Mesenchymal stem cell (in vitro differentiated cells and primary cell): ENCODE results near the gene CA7.
"Not testable (repeated sequence)": the region's sequence is repeated elsewhere in the genome, so short reads cannot be mapped to it uniquely, and the experiment has no call there.

Experiments used
- DNase-seq: peaks from one replicate; pipeline ENCODE4 v3.0.0-alpha.2; 2013
- H2AFZ ChIP-seq: one replicate; pipeline ENCODE4 v1.6.1; 2013; ENCODE audit warnings: low read depth, mild to moderate bottlenecking, control low read depth, inconsistent platforms, low read length, moderate library complexity
- H2AK5ac ChIP-seq: 2 replicates; pipeline ENCODE4 v1.6.1; 2013; ENCODE audit warnings: low read length, moderate library complexity, mild to moderate bottlenecking, inconsistent platforms; ENCODE audit not compliant: severe bottlenecking
- H2BK120ac ChIP-seq: one replicate; pipeline ENCODE4 v1.6.1; 2013; ENCODE audit warnings: low read depth, mild to moderate bottlenecking, inconsistent platforms, low read length, moderate library complexity
- H2BK12ac ChIP-seq, 2 experiments: one replicate each; pipeline ENCODE4 v1.6.1; 2013; ENCODE audit warnings: inconsistent platforms in 2 of 2, low read length in 2 of 2, mild to moderate bottlenecking in 2 of 2, moderate library complexity in 2 of 2, control low read depth in 1 of 2
- H2BK15ac ChIP-seq: one replicate; pipeline ENCODE4 v1.6.1; 2013; ENCODE audit warnings: mild to moderate bottlenecking, low read depth, inconsistent platforms; ENCODE audit not compliant: poor library complexity, severe bottlenecking
- H2BK5ac ChIP-seq: 2 replicates; pipeline ENCODE4 v1.6.1; 2013; ENCODE audit warnings: low read depth, mild to moderate bottlenecking, low read length, control low read depth, inconsistent platforms; ENCODE audit not compliant: poor library complexity, severe bottlenecking
- H3K14ac ChIP-seq, 2 experiments: one replicate each; pipeline ENCODE4 v1.6.1; 2013; ENCODE audit warnings: inconsistent platforms in 2 of 2, low read length in 2 of 2, control low read depth in 1 of 2, mild to moderate bottlenecking in 1 of 2, moderate library complexity in 1 of 2
- H3K18ac ChIP-seq, 2 experiments: one replicate each; pipeline ENCODE4 v1.6.1; 2013; ENCODE audit warnings: inconsistent platforms in 2 of 2, low read length in 2 of 2, control low read depth in 1 of 2, low read depth in 1 of 2, mild to moderate bottlenecking in 1 of 2
- H3K23ac ChIP-seq, 2 experiments: one replicate each; pipeline ENCODE4 v1.6.1; 2013; ENCODE audit warnings: inconsistent platforms in 2 of 2, low read length in 2 of 2, mild to moderate bottlenecking in 2 of 2, moderate library complexity in 2 of 2, control low read depth in 1 of 2
- H3K27ac ChIP-seq: 2 replicates; pipeline ENCODE4 v1.5.1; 2013; ENCODE audit warnings: mild to moderate bottlenecking, moderate library complexity, low read length, control low read depth, inconsistent platforms; ENCODE audit not compliant: poor library complexity, severe bottlenecking
- H3K27me3 ChIP-seq, 2 experiments: 2 replicates each; pipeline versions ENCODE4 v1.6.1 to v1.7.0; 2013; ENCODE audit warnings: low read length in 2 of 2, mild to moderate bottlenecking in 2 of 2, moderate library complexity in 2 of 2, control low read depth in 1 of 2, inconsistent platforms in 1 of 2; ENCODE audit not compliant: control insufficient read depth in 1 of 2, insufficient read depth in 1 of 2
- H3K36me3 ChIP-seq, 2 experiments: 2 replicates each; pipeline versions ENCODE4 v1.6.1 to v1.7.0; 2013; ENCODE audit warnings: low read length in 2 of 2, control low read depth in 1 of 2, inconsistent platforms in 1 of 2, low read depth in 1 of 2, mild to moderate bottlenecking in 1 of 2; ENCODE audit not compliant: insufficient read depth in 2 of 2, control insufficient read depth in 1 of 2
- H3K4ac ChIP-seq, 2 experiments: one replicate each; pipeline ENCODE4 v1.6.1; 2013; ENCODE audit warnings: inconsistent platforms in 2 of 2, low read length in 2 of 2, mild to moderate bottlenecking in 2 of 2, moderate library complexity in 2 of 2, control low read depth in 1 of 2, low read depth in 1 of 2
- H3K4me1 ChIP-seq: 2 replicates; pipeline ENCODE4 v1.6.1; 2013; ENCODE audit warnings: low read depth, low read length, control low read depth; ENCODE audit not compliant: control insufficient read depth, insufficient read depth
- H3K4me2 ChIP-seq: 2 replicates; pipeline ENCODE4 v1.6.1; 2013; ENCODE audit warnings: low read length, mild to moderate bottlenecking, inconsistent platforms; ENCODE audit not compliant: poor library complexity, severe bottlenecking
- H3K4me3 ChIP-seq, 2 experiments: 2 replicates each; pipeline versions ENCODE4 v1.5.1 to v1.7.0; 2013; ENCODE audit warnings: low read length in 2 of 2, mild to moderate bottlenecking in 2 of 2, control low read depth in 1 of 2, low read depth in 1 of 2; ENCODE audit not compliant: insufficient read depth in 1 of 2
- H3K79me1 ChIP-seq: replicated peaks from 2 replicates; pipeline ENCODE4 v1.6.1; 2013; ENCODE audit warnings: mild to moderate bottlenecking, control low read depth, low read length, inconsistent platforms; ENCODE audit not compliant: poor library complexity, severe bottlenecking
- H3K9ac ChIP-seq: 2 replicates; pipeline ENCODE4 v1.7.0; 2013; ENCODE audit warnings: mild to moderate bottlenecking, low read length, moderate library complexity
- H3K9me3 ChIP-seq: 2 replicates; pipeline ENCODE4 v1.7.0; 2013; ENCODE audit warnings: mild to moderate bottlenecking, low read length; ENCODE audit not compliant: control insufficient read depth
- H4K8ac ChIP-seq: one replicate; pipeline ENCODE4 v1.6.1; 2013; ENCODE audit warnings: inconsistent platforms, mild to moderate bottlenecking, low read length, moderate library complexity
- H4K91ac ChIP-seq: one replicate; pipeline ENCODE4 v1.6.1; 2013; ENCODE audit warnings: mild to moderate bottlenecking, low read length, inconsistent platforms
- WGBS: methylation state at CpG from one replicate; pipeline ENCODE4 v1.1.7; 2013; ENCODE audit warnings: mixed read lengths; 5-methylcytosine and 5-hydroxymethylcytosine counted together

CA7 gene

GRCh38 chr16:66863707-66864106 lies 19.5 kb downstream of the CA7 start:
- no peak overlapping the region for H2BK5ac ChIP-seq
- H3K23ac ChIP-seq, result no peak overlapping the region
- no peak overlapping the region for H2BK15ac ChIP-seq
- H3K4me1 ChIP-seq, result peaks cover 4% of the 10 kb centered on the region
- no peaks in the 10 kb centered on the region for H3K9me3 ChIP-seq
- no peaks in the 10 kb centered on the region for H3K27me3 ChIP-seq
- no peak overlapping the region for H2BK120ac ChIP-seq
- H4K91ac ChIP-seq, result no peak overlapping the region
- no peak overlapping the region for H3K27ac ChIP-seq
- H2AFZ ChIP-seq, result no peak overlapping the region
- DNase-seq, result no peak
- no peak overlapping the region for H2AK5ac ChIP-seq
- no peak overlapping the region for H3K14ac ChIP-seq
- H3K36me3 ChIP-seq, result no peaks in the 10 kb centered on the region
- no peak overlapping the region for H3K9ac ChIP-seq
- no peaks in the 10 kb centered on the region for H3K79me1 ChIP-seq
- no peak overlapping the region for H3K4ac ChIP-seq
- no peak overlapping the region for H3K18ac ChIP-seq
- no peak overlapping the region for H4K8ac ChIP-seq
- no peak overlapping the region for H3K4me3 ChIP-seq
- no peak overlapping the region for H2BK12ac ChIP-seq
- H3K4me2 ChIP-seq, result no peak overlapping the region

GRCh38 chr16:66869424-66869823 lies 25.2 kb downstream of the CA7 start:
- no peak overlapping the region for H3K4me3 ChIP-seq
- H3K9me3 ChIP-seq, result no peaks in the 10 kb centered on the region
- H2BK120ac ChIP-seq, result no peak overlapping the region
- H3K4ac ChIP-seq, result no peak overlapping the region
- H2AFZ ChIP-seq, result no peak overlapping the region
- no peaks in the 10 kb centered on the region for H3K27me3 ChIP-seq
- no peaks in the 10 kb centered on the region for H3K36me3 ChIP-seq
- H3K14ac ChIP-seq, result no peak overlapping the region
- no peak overlapping the region for H3K18ac ChIP-seq
- no peak overlapping the region for H3K9ac ChIP-seq
- no peak overlapping the region for H2AK5ac ChIP-seq
- no peak overlapping the region for H2BK5ac ChIP-seq
- H3K4me2 ChIP-seq, result no peak overlapping the region
- no peak overlapping the region for H2BK15ac ChIP-seq
- no peak overlapping the region for H4K8ac ChIP-seq
- peaks cover 10% of the 10 kb centered on the region for H3K4me1 ChIP-seq
- H2BK12ac ChIP-seq, result no peak overlapping the region
- H4K91ac ChIP-seq, result no peak overlapping the region
- peaks cover 2% of the 10 kb centered on the region for H3K79me1 ChIP-seq
- no peak overlapping the region for H3K27ac ChIP-seq
- no peak for DNase-seq
- WGBS, result 100% methylated on average over 1 of the region's 1 CpG
- H3K23ac ChIP-seq, result no peak overlapping the region

- not testable (repeated sequence) for H3K4ac ChIP-seq, H3K36me3 ChIP-seq, H2BK5ac ChIP-seq, H4K91ac ChIP-seq, H3K27me3 ChIP-seq, H3K14ac ChIP-seq, H2BK15ac ChIP-seq, H3K4me2 ChIP-seq, H3K79me1 ChIP-seq, H3K27ac ChIP-seq, H2AFZ ChIP-seq, H3K18ac ChIP-seq, H4K8ac ChIP-seq, H3K9ac ChIP-seq, H2BK12ac ChIP-seq, H3K4me3 ChIP-seq, H3K23ac ChIP-seq, H2BK120ac ChIP-seq, H3K9me3 ChIP-seq, DNase-seq, H2AK5ac ChIP-seq
- 92% methylated on average over 2 of the region's 2 CpGs for WGBS
- H3K4me1 ChIP-seq, result peaks cover 15% of the 10 kb centered on the region
Measured at GRCh38 chr16:66871363-66871762, 27.1 kb downstream of the CA7 start.

GRCh38 chr16:66871840-66872239 lies 27.6 kb downstream of the CA7 start:
- peaks cover 15% of the 10 kb centered on the region for H3K4me1 ChIP-seq
- no peak overlapping the region for H3K9ac ChIP-seq
- no peak overlapping the region for H3K4me2 ChIP-seq
- H3K18ac ChIP-seq, result no peak overlapping the region
- H3K4me3 ChIP-seq, result no peak overlapping the region
- H3K36me3 ChIP-seq, result no peaks in the 10 kb centered on the region
- H3K4ac ChIP-seq, result no peak overlapping the region
- H2BK120ac ChIP-seq, result no peak overlapping the region
- no peak overlapping the region for H2BK15ac ChIP-seq
- H2AK5ac ChIP-seq, result peak overlapping the region; percentile 11
- 86% methylated on average over 3 of the region's 3 CpGs for WGBS
- peak overlapping the region in 1 of 2 experiments; percentile 79 for H2BK12ac ChIP-seq
- H2BK5ac ChIP-seq, result no peak overlapping the region
- H3K23ac ChIP-seq, result no peak overlapping the region
- DNase-seq, result no peak
- H3K14ac ChIP-seq, result no peak overlapping the region
- H4K8ac ChIP-seq, result no peak overlapping the region
- no peak overlapping the region for H2AFZ ChIP-seq
- H3K27ac ChIP-seq, result no peak overlapping the region
- peaks cover 2% of the 10 kb centered on the region for H3K79me1 ChIP-seq
- no peak overlapping the region for H4K91ac ChIP-seq
- H3K9me3 ChIP-seq, result no peaks in the 10 kb centered on the region
- H3K27me3 ChIP-seq, result no peaks in the 10 kb centered on the region
